ENCODE measurements around the gene RPS2. TPM values are rescaled to one million over a fixed set of nuclear protein-coding genes. Genes with fewer than 3 reads are reported as not detected.
"Not testable (repeated sequence)": the region's sequence is repeated elsewhere in the genome, so short reads cannot be mapped to it uniquely, and the experiment has no call there.

The RPS2 gene
- total RNA-seq, 1 experiment from 2014 or later, result 3,874 TPM

DNA sequence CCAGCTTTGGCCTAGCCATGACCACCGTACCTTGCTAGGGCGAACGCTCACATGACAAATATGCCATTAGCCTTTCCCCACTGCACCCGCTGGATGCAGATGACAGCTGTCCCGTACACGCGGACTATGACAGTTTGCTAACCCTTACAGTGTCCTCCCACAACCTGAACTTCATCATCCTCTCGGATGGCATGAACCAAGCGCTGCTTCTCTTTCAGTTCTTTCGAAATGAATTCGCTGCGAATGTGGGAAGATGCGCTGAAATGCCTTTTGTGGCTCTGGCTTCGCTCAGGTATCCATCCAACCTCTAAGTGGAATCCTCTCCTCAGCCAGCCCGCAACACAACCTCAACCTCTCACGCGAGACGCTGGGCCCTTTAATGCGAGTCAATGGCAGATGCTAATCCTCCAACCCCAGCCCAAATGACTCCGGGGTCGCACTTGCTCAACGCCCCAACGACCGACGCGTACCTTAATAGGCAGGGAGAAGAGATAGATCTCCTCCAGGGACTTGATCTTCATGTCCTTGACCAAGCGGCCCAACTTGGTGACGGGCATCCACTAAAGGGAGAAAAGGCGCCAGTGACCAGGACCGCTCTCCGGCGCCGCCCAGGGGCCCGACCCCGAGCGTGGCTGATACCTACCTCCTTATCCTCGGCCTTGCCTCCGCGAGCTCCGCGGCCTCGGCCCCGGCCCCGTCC is 670 bp downstream of the RPS2 start:
- Histone ChIP-seq H3K27me3 (ENCODE audit: insufficient read depth, low read length) (no peaks in the 10 kb centered on the region), H3K4me1 (ENCODE audit: insufficient read depth, low read length) (no peaks in the 10 kb centered on the region), H2BK120ac (ENCODE audit: low read depth, low read length, poor library complexity, severe bottlenecking) (no peak overlapping the region), H3K4me2 (ENCODE audit: insufficient read depth, insufficient read length, low read length) (peak overlapping the region; percentile 100), H2BK12ac (ENCODE audit: insufficient read length, low read depth, low read length) (no peak overlapping the region), H3K4ac (ENCODE audit: low read depth, low read length) (no peak overlapping the region), H2BK5ac (ENCODE audit: insufficient read length, low read length) (no peak overlapping the region), H3K79me1 (ENCODE audit: insufficient read depth, low read depth, low read length, poor library complexity, severe bottlenecking) (no peaks in the 10 kb centered on the region), H4K91ac (ENCODE audit: insufficient read length, low read depth, low read length) (no peak overlapping the region), H4K5ac (ENCODE audit: insufficient read length, low read depth, low read length) (no peak overlapping the region), H2BK20ac (ENCODE audit: low read depth, low read length, poor library complexity, severe bottlenecking) (no peak overlapping the region), H3K79me2 (ENCODE audit: insufficient read depth, low read length) (peaks cover 18% of the 10 kb centered on the region), H3K23me2 (ENCODE audit: insufficient read length, low read depth, low read length, poor library complexity, severe bottlenecking) (peaks cover 22% of the 10 kb centered on the region), H3K18ac (ENCODE audit: insufficient read length, low read depth, low read length) (peak overlapping the region; percentile 41), H3K23ac (ENCODE audit: insufficient read length, low read depth, low read length) (peak overlapping the region; percentile 42), H3K56ac (ENCODE audit: insufficient read length, low read depth, low read length) (peak overlapping the region; percentile 84), H2AFZ (ENCODE audit: low read length) (no peak overlapping the region), H4K20me1 (ENCODE audit: control insufficient read depth, insufficient read depth, insufficient read length) (no peaks in the 10 kb centered on the region), H3K9me3 (ENCODE audit: control insufficient read depth, low read depth, low read length) (no peaks in the 10 kb centered on the region), H2BK15ac (ENCODE audit: low read depth, low read length) (no peak overlapping the region), H3K27ac (ENCODE audit: insufficient read length, low read depth, low read length) (peak overlapping the region; percentile 59), H3K14ac (ENCODE audit: insufficient read depth, low read length) (peak overlapping the region; percentile 95), H4K8ac (replicated peaks; ENCODE audit: insufficient read length, low read depth, low read length) (peak overlapping the region; percentile 17), H3T11ph (ENCODE audit: low read length) (no peak overlapping the region), H3K9ac (ENCODE audit: extremely low read depth, insufficient read length, low read length) (peak overlapping the region; percentile 100), H2AK5ac (ENCODE audit: insufficient read length, low read length) (no peak overlapping the region)
- TF ChIP-seq, protein P1, sequence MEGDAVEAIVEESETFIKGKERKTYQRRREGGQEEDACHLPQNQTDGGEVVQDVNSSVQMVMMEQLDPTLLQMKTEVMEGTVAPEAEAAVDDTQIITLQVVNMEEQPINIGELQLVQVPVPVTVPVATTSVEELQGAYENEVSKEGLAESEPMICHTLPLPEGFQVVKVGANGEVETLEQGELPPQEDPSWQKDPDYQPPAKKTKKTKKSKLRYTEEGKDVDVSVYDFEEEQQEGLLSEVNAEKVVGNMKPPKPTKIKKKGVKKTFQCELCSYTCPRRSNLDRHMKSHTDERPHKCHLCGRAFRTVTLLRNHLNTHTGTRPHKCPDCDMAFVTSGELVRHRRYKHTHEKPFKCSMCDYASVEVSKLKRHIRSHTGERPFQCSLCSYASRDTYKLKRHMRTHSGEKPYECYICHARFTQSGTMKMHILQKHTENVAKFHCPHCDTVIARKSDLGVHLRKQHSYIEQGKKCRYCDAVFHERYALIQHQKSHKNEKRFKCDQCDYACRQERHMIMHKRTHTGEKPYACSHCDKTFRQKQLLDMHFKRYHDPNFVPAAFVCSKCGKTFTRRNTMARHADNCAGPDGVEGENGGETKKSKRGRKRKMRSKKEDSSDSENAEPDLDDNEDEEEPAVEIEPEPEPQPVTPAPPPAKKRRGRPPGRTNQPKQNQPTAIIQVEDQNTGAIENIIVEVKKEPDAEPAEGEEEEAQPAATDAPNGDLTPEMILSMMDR (conservative IDR thresholded peaks at IDR 0.05), result no peak
- DNase-seq, result no peak
- no CpG with 5 or more reads among the region's 44 CpGs for WGBS (ENCODE audit: extremely low coverage, insufficient read length, low lambda C conversion rate)
- H3K36me3 Mint-ChIP-seq (ENCODE audit: insufficient read depth in 1 of 3, low read depth in 3 of 3), result peaks cover 27 to 39% (median 33%) of the 10 kb centered on the region in 3 experiments
- peak overlapping the region; percentile 72 to 97 (median 94) for H3K27ac Mint-ChIP-seq
- peaks cover 0 to 3% of the 10 kb centered on the region in 2 experiments; a peak in 2 of 5 replicates for H3K9me3 Mint-ChIP-seq
- peaks cover 29 to 47% of the 10 kb centered on the region in 2 experiments for H3K4me1 Mint-ChIP-seq
- peaks cover 8% of the 10 kb centered on the region for H3K27me3 Mint-ChIP-seq (ENCODE audit: low read depth)
- H3K4me3 Mint-ChIP-seq, result peak overlapping the region; percentile 95 to 97

DNA sequence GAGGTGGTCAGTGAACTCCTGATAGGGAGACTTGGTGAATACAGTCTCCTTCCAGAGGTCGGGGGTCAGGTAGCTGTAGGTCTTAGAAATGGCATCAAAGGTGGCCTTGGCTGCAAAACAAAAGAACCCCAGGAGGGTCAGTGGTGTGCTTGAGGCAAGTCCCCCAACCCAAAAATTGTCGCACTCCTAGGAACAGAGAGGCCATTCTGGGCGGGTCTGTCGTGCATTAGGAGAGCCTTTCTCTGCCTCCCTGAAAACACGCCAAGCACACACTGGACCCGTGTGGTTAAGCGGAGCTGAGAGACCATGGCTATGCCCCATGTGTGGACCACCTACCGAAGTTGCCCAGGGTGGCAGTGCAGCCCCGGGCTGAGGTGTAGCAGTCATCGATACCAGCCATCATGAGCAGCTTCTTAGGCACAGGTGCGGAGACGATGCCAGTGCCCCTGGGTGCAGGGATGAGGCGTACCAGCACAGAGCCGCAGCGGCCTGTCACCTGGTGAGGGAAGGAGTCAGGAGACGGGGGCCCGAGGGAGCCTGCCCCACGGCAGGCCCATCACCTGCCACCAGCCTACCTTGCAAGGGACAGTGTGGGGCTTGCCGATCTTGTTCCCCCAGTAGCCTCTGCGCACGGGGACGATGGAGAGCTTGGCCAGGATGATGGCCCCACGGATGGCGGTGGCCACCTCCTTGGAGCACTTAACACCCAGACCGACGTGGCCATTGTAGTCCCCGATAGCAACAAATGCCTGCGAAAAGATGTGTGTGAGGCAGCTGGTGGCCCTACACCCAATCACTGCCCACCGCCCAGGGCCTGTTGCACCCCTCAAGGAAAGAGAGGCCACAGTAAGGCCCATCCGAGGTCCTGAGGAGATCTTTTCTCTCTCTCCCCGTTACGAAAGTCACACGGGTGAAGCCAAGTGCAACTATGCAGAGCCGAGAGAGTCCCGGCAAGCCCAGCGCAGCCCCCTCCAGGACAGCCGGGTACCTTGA is 2.2 kb downstream of the RPS2 start:
- Histone ChIP-seq H3K79me2 (ENCODE audit: insufficient read depth, low read length) (peaks cover 18% of the 10 kb centered on the region), H3K23me2 (ENCODE audit: insufficient read length, low read depth, low read length, poor library complexity, severe bottlenecking) (peaks cover 23% of the 10 kb centered on the region), H3K9ac (ENCODE audit: extremely low read depth, insufficient read length, low read length) (peak overlapping the region; percentile 100), H3K4me2 (ENCODE audit: insufficient read depth, insufficient read length, low read length) (peak overlapping the region; percentile 100)
- no CpG with 5 or more reads among the region's 37 CpGs for WGBS (ENCODE audit: extremely low coverage, insufficient read length, low lambda C conversion rate)
- not testable (repeated sequence) for H2BK20ac ChIP-seq (ENCODE audit: low read depth, low read length, poor library complexity, severe bottlenecking); H3K14ac ChIP-seq (ENCODE audit: insufficient read depth, low read length); H3K18ac ChIP-seq (ENCODE audit: insufficient read length, low read depth, low read length); H2BK12ac ChIP-seq (ENCODE audit: insufficient read length, low read depth, low read length); H4K8ac ChIP-seq (replicated peaks; ENCODE audit: insufficient read length, low read depth, low read length); H2AK5ac ChIP-seq (ENCODE audit: insufficient read length, low read length); H3K4ac ChIP-seq (ENCODE audit: low read depth, low read length); H2BK120ac ChIP-seq (ENCODE audit: low read depth, low read length, poor library complexity, severe bottlenecking); H3K27ac ChIP-seq (ENCODE audit: insufficient read length, low read depth, low read length); H3K56ac ChIP-seq (ENCODE audit: insufficient read length, low read depth, low read length); H3K23ac ChIP-seq (ENCODE audit: insufficient read length, low read depth, low read length); H3K9me3 ChIP-seq (ENCODE audit: control insufficient read depth, low read depth, low read length); H2BK15ac ChIP-seq (ENCODE audit: low read depth, low read length); H3K9me3 Mint-ChIP-seq; H2BK5ac ChIP-seq (ENCODE audit: insufficient read length, low read length); H4K5ac ChIP-seq (ENCODE audit: insufficient read length, low read depth, low read length); H4K20me1 ChIP-seq (ENCODE audit: control insufficient read depth, insufficient read depth, insufficient read length); DNase-seq; H4K91ac ChIP-seq (ENCODE audit: insufficient read length, low read depth, low read length); H3K79me1 ChIP-seq (ENCODE audit: insufficient read depth, low read depth, low read length, poor library complexity, severe bottlenecking); H2AFZ ChIP-seq (ENCODE audit: low read length); H3K27me3 ChIP-seq (ENCODE audit: insufficient read depth, low read length); H3T11ph ChIP-seq (ENCODE audit: low read length); H3K4me1 ChIP-seq (ENCODE audit: insufficient read depth, low read length)
- Mint-ChIP-seq H3K4me1 (peaks cover 29 to 47% of the 10 kb centered on the region in 2 experiments), H3K4me3 (peak overlapping the region; percentile 95 to 97), H3K27ac (peak overlapping the region; percentile 72 to 97 (median 94); a peak in 6 of 7 replicates), H3K36me3 (ENCODE audit: insufficient read depth in 1 of 3, low read depth in 3 of 3) (peaks cover 27 to 39% (median 33%) of the 10 kb centered on the region in 3 experiments), H3K27me3 (ENCODE audit: low read depth) (peaks cover 11% of the 10 kb centered on the region)

Data from H9 (cell line).